Type B pancreatic cell (in vitro differentiated cells): ENCODE results near the gene IGF2BP1. TPM values are rescaled to one million over a fixed set of nuclear protein-coding genes. Genes with fewer than 3 reads are reported as not detected.

Source experiments
- DNase-seq: peaks from one replicate; pipeline ENCODE4 v3.0.0; 2021; ENCODE audit warnings: mixed read lengths; ENCODE audit not compliant: unreplicated experiment; ENCODE audit errors: extremely low spot score
- H3K27ac Mint-ChIP-seq: 2 replicates; pipeline ENCODE4 v1.8.0; 2021; ENCODE audit warnings: mild to moderate bottlenecking, mixed read lengths
- H3K27me3 Mint-ChIP-seq: 2 replicates; pipeline ENCODE4 v1.8.0; 2021; ENCODE audit warnings: mixed read lengths
- H3K36me3 Mint-ChIP-seq: 2 replicates; pipeline ENCODE4 v1.8.0; 2021; ENCODE audit warnings: mixed read lengths
- H3K4me1 Mint-ChIP-seq: one replicate; pipeline ENCODE4 v1.8.0; 2021; ENCODE audit warnings: mixed read lengths; ENCODE audit not compliant: unreplicated experiment
- H3K4me3 Mint-ChIP-seq: 2 replicates; pipeline ENCODE4 v1.8.0; 2021; ENCODE audit warnings: mild to moderate bottlenecking, mixed read lengths
- H3K9me3 Mint-ChIP-seq: 2 replicates; pipeline ENCODE4 v1.8.0; 2021; ENCODE audit warnings: mixed read lengths
- CTCF ChIP-seq: fragments of 200-600 bp; sonication (generic); conservative IDR thresholded peaks from 2 replicates; pipeline ENCODE4 v1.5.0; 2021; ENCODE audit warnings: antibody characterized with exemption, mild to moderate bottlenecking
- total RNA-seq: library from RNA; stranded (reverse); gene quantifications from 2 replicates; pipeline ENCODE4 v1.2.1, GENCODE V29; 2021; ENCODE audit warnings: low replicate concordance

Gene IGF2BP1
- total RNA-seq, 1 donor from 2014 or later = 232 TPM

DNA sequence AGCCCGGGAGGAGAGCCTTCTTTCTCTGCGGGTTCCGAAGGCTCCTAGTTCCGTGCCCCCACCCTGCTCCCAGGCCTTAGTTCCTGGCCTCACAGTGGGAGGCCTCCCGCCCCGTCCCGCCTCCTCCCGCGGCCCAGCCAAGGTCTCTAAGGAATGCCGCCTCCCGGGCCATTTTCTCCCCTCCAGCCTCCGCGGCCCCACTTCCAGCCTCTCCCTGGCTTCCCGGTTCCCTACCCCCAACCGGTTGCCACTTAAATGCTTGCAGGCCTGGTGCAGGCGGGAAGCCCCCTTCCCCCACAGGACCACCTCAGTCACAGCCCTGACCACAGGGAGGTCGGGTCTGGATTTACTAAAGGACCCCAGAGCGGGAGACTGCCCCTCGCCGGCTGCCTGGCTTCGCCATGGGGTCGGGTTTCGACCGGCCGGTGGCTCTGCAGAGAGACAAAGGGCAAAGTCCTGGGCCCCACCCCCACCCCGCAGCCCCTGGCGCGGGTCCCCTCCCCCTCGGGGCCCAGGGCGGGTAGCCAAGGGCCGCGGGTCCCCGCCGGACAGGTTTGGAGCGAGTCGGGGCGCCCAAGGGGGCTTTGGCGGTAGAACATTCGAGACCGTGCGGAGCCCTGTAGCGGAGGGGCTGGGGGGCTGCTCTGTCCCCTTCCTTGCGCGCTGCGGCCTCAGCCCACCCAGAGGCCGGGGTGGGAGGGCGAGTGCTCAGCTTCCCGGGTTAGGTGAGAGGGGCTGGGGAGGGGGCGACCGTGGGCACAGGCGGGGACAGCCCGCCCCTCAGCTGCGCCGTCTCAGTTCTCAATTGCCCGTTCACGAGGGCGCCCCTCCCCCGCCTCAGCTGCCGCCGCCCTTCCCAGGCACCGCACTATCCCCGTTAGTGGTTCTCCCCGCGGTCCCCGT, 16.4 kb downstream of the IGF2BP1 start:
- no peak for DNase-seq
- Mint-ChIP-seq H3K9me3 (peaks cover 3% of the 10 kb centered on the region), H3K4me1 (peaks cover 50% of the 10 kb centered on the region), H3K4me3 (peak overlapping the region; percentile 79), H3K36me3 (peaks cover 21% of the 10 kb centered on the region), H3K27ac (peak overlapping the region; percentile 84), H3K27me3 (no peaks in the 10 kb centered on the region)
- no peak for TF ChIP-seq CTCF

GRCh38 chr17:49015179-49015923, 18.2 kb downstream of the IGF2BP1 start:
- DNase-seq = peak; percentile 67
- Mint-ChIP-seq H3K27me3 (no peaks in the 10 kb centered on the region), H3K9me3 (no peaks in the 10 kb centered on the region), H3K4me1 (peaks cover 54% of the 10 kb centered on the region), H3K36me3 (peaks cover 14% of the 10 kb centered on the region), H3K4me3 (peak overlapping the region; percentile 52), H3K27ac (peak overlapping the region; percentile 15)
- no peak for TF ChIP-seq CTCF

GRCh38 chr17:49015924-49016774, 19.0 kb downstream of the IGF2BP1 start:
- TF ChIP-seq CTCF = no peak
- Mint-ChIP-seq H3K4me3 (peak overlapping the region; percentile 52), H3K9me3 (no peaks in the 10 kb centered on the region), H3K36me3 (peaks cover 11% of the 10 kb centered on the region), H3K27ac (peak overlapping the region; percentile 15), H3K4me1 (peaks cover 60% of the 10 kb centered on the region), H3K27me3 (no peaks in the 10 kb centered on the region)
- peak; percentile 31 for DNase-seq

DNA sequence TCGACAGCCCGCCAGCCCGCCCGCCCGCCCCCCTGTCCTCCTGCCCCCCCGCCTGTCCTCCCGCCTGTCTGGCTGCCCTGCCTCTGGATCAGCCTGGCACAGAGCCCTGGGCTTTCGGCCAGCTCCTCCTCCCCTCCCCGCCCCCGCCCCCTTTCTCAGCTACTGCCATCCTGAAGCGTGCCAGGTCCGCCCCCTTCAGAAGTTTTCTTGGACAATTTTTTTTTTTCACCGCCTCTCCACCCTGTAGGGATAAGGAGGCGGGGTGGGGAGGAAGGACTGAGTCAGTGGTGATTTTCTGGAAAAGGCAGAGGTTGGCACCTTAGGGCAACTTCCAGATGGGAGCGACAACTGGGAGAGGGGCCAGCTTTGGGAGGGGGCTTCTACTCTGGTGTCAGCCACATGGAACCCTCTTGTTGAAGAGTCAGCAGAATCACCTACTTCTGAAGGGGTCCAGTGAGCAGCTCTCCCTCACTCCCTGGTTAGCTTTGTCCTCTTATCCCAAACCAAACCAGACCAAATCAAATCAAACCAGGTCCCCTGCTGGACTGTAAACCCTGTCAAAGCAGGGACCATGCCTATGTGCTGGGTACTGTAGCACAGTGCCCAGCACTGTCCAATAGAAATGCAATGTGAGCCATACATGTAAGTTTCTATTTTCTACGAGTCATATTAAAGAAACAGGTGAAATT, 19.7 kb downstream of the IGF2BP1 start:
- peak overlapping the region; percentile 56 for H3K27ac Mint-ChIP-seq
- H3K9me3 Mint-ChIP-seq = no peaks in the 10 kb centered on the region
- H3K27me3 Mint-ChIP-seq = no peaks in the 10 kb centered on the region
- H3K4me1 Mint-ChIP-seq = peaks cover 61% of the 10 kb centered on the region
- no peak for TF ChIP-seq CTCF
- H3K4me3 Mint-ChIP-seq = no peak overlapping the region
- peak; percentile 58 for DNase-seq
- peaks cover 8% of the 10 kb centered on the region for H3K36me3 Mint-ChIP-seq
